ENCODE data around the gene RAI1. TPM values are rescaled to one million over a fixed set of nuclear protein-coding genes. Genes with fewer than 3 reads are reported as not detected.

The RAI1 gene
- total and polyA plus RNA-seq, 2 of the 13 experiments (the other 11 are each of a cell fraction or from before 2014, with no cell fraction given) = 3.4 to 5.2 TPM

GRCh38 chr17:17760350-17760749 is 79.1 kb downstream of the RAI1 start:
- H3K27ac ChIP-seq (ENCODE audit: extremely low read length, insufficient read depth, low read length) = no peak overlapping the region
- 71% methylated on average over 3 of the region's 7 CpGs for WGBS (ENCODE audit: low lambda C conversion rate)
- H3K4me2 ChIP-seq (ENCODE audit: low read depth, low read length) = no peak overlapping the region
- CTCF ChIA-PET (ENCODE audit: low intra/inter-chr PET ratio, low total read pairs) = no interaction called here
- no peaks in the 10 kb centered on the region for H3K9me3 ChIP-seq (ENCODE audit: low read length)
- no peak for DNase-seq (ENCODE audit: low spot score)
- no peak for ATAC-seq
- H3K27me3 ChIP-seq (ENCODE audit: control insufficient read depth in 1 of 2, insufficient read depth in 2 of 2, low read length in 2 of 2) = no peaks in the 10 kb centered on the region
- H4K20me1 ChIP-seq (ENCODE audit: insufficient read depth, low read length) = peaks cover 8% of the 10 kb centered on the region; the same call in 1 of the 2 replicates
- no peak overlapping the region for H3K4me3 ChIP-seq (replicated peaks in 1 of 3; ENCODE audit: insufficient read depth in 1 of 3, low read depth in 2 of 3, low read length in 3 of 3)
- H3K9ac ChIP-seq (ENCODE audit: insufficient read depth, low read depth, low read length) = no peak overlapping the region
- peaks cover 2 to 24% of the 10 kb centered on the region in 2 experiments; a peak in 4 of 5 replicates for H3K36me3 ChIP-seq (replicated peaks in 1 of 2; ENCODE audit: control insufficient read depth in 1 of 2, insufficient read depth in 2 of 2, low read length in 2 of 2)
- H2AFZ ChIP-seq (ENCODE audit: low read length) = no peak overlapping the region
- no peak for FAIRE-seq
- peaks cover 28% of the 10 kb centered on the region for H3K4me1 ChIP-seq (ENCODE audit: insufficient read depth, low read length)
- peaks cover 4% of the 10 kb centered on the region for H3K79me2 ChIP-seq (ENCODE audit: insufficient read depth, low read length)
- BruUV-seq (replicated peaks) = no TSS peak
- POLR2A ChIA-PET = no interaction called here
- intact Hi-C loops (cut with micrococcal nuclease; ENCODE audit: unreplicated experiment) = no loop called here
- in situ Hi-C loops (cut with HindIII; ENCODE audit: extremely low pct_ligation_motif_present, low pct_unique_long_range_greater_than_20kb) = no loop called here
- no peak for TF ChIP-seq SP4 (CRISPR knock-in tag; IDR thresholded peaks at IDR 0.05)
- TF ChIP-seq ZBTB20 (CRISPR knock-in tag; IDR thresholded peaks at IDR 0.05; ENCODE audit: borderline replicate concordance, low read depth) = no peak
- TF ChIP-seq PHB2 (IDR thresholded peaks at IDR 0.05; ENCODE audit: partially characterized antibody) = no peak

GRCh38 chr17:17760872-17761550 is 79.8 kb downstream of the RAI1 start:
- peaks cover 2 to 28% of the 10 kb centered on the region in 2 experiments; a peak in 4 of 5 replicates for H3K36me3 ChIP-seq (replicated peaks in 1 of 2; ENCODE audit: control insufficient read depth in 1 of 2, insufficient read depth in 2 of 2, low read length in 2 of 2)
- no peak overlapping the region for H3K4me3 ChIP-seq (replicated peaks in 1 of 3; ENCODE audit: insufficient read depth in 1 of 3, low read depth in 2 of 3, low read length in 3 of 3)
- no peak overlapping the region for H3K4me2 ChIP-seq (ENCODE audit: low read depth, low read length)
- TF ChIP-seq ZNF768 (CRISPR knock-in tag; IDR thresholded peaks at IDR 0.05) (peak; percentile 67; the same call in 1 of the 2 replicates), GLMP (CRISPR knock-in tag; IDR thresholded peaks at IDR 0.05; ENCODE audit: borderline replicate concordance) (no peak)
- POLR2A ChIA-PET = no interaction called here
- H3K27ac ChIP-seq (ENCODE audit: extremely low read length, insufficient read depth, low read length) = no peak overlapping the region
- intact Hi-C loops (cut with micrococcal nuclease; ENCODE audit: unreplicated experiment) = no loop called here
- H2AFZ ChIP-seq (ENCODE audit: low read length) = no peak overlapping the region
- CTCF ChIA-PET (ENCODE audit: low intra/inter-chr PET ratio, low total read pairs) = no interaction called here
- H3K4me1 ChIP-seq (ENCODE audit: insufficient read depth, low read length) = peaks cover 28% of the 10 kb centered on the region
- DNase-seq (ENCODE audit: low spot score) = no peak
- 95% methylated on average over 8 of the region's 8 CpGs for WGBS (ENCODE audit: low lambda C conversion rate)
- no peak for FAIRE-seq
- BruUV-seq (replicated peaks) = no TSS peak
- peaks cover 8% of the 10 kb centered on the region; the same call in 1 of the 2 replicates for H4K20me1 ChIP-seq (ENCODE audit: insufficient read depth, low read length)
- H3K27me3 ChIP-seq (ENCODE audit: control insufficient read depth in 1 of 2, insufficient read depth in 2 of 2, low read length in 2 of 2) = no peaks in the 10 kb centered on the region
- no peak overlapping the region for H3K9ac ChIP-seq (ENCODE audit: insufficient read depth, low read depth, low read length)
- peaks cover 4% of the 10 kb centered on the region for H3K79me2 ChIP-seq (ENCODE audit: insufficient read depth, low read length)
- no peak for ATAC-seq
- H3K9me3 ChIP-seq (ENCODE audit: low read length) = no peaks in the 10 kb centered on the region
- in situ Hi-C loops (cut with HindIII; ENCODE audit: extremely low pct_ligation_motif_present, low pct_unique_long_range_greater_than_20kb) = no loop called here

Data from HepG2 (cell line).